ENCODE results near the gene PPTC7. TPM values are rescaled to one million over a fixed set of nuclear protein-coding genes. Genes with fewer than 3 reads are reported as not detected.

PPTC7 gene
- 11.2 and 12.7 TPM in 2 replicates for total RNA-seq

GRCh38 chr12:110583137-110584059 lies at the start of gene PPTC7:
Gene PPTC7 (minus strand): TSS chr12:110583318. CDS start chr12:110583031, 287 bp downstream.

DNA sequence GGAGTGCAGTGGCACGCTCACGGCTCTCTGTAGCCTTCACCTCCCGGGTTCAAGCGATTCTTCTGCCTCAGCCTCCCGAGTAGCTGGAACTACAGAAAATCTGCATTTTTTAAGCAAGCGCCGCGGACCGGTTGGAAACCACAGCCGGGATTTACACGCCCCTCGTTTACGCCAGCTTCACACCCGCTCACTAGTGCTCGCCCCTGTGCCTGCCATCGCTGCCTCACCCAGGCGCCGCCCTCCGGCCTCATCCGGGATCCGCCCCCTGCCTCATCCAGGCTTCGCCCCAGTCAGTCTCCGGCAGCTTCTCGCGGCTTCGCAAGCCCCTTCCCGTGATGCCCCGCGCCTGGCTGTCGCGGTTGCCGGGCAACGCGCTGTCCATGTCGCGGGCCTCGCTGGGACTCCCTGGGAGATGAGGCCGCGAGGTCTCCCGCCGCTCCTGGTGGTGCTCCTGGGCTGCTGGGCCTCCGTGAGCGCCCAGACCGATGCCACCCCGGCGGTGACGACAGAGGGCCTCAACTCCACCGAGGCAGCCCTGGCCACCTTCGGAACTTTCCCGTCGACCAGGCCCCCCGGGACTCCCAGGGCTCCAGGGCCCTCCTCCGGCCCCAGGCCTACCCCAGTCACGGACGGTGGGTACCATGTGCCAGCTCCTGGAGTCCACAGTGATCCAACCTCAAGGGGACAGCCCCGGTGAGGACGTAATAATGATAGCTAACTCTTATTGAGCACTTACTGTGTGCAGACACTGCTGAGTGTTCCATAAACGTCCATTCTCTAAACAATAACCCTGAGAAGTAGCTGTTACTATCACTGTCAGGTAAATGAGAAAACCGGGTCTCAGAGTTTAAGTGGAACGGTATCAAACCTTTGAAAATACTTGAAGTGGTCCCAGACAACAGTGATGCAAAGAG lies 30.9 kb upstream of the PPTC7 start, which contains the start of gene TCTN1:
Gene TCTN1, plus strand, starts transcription at position 359 of the 914 bp plus-strand sequence. Its CDS starts 54 bp downstream, at position 413.

DNA sequence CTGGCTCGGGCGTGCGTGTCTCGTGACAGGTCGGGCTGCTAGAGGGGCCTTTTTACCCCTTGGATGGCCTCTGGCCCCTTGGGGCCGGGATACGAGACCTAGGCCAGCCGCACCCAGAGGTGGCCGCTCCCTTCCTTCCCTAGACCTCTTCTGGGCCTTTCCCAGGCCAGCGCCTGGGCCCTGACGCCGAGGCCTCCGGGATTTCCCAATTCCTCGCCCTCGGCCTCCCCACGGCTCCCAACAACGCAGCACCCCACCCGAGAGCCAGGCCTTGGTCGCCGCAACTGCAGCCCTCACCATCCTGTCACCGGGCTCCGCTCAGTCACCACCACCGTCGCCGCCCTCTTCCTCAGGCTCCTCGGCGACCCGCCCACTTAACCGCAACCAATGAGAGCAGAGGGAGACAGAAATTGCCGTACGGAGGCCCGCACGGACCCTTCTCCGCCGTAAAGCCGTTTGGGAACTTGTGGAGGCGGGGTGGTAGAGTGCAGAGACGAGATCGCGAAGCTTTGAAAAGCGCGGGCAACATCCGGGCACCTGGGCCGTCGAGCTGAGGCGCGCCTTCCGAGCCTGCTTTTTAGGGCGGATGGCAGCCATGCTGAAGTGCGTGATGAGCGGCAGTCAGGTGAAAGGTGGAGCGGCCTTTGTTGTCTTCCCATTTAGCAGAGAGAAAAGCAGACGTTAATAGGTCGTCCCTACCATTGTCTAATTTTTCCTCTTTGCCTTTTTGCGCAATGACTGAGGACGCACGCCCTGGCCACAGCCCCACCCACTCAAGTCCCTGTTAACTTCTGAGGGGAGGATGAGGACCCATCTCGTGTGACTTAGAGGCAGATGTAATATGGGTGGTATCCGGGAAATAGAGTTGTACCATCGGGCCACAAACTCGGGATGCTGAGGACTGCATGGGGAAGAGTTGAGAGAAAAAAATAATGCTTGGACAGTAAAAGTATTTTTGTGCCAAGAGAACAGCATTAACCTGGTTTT lies 81.1 kb downstream of the PPTC7 start, which contains the start of the genes RAD9B and VPS29:
Gene RAD9B, plus strand, starts transcription at position 580 of the 987 bp plus-strand sequence. Its CDS starts 7 bp downstream, at position 587.
Gene VPS29, minus strand, starts transcription at position 360 of the 987 bp plus-strand sequence. Its CDS starts 60 bp downstream, at position 300.

Small RNA genes lying within 50 kb of the gene (small RNA-seq; reads per million reads assigned to genes)
- gene RF00278 (not detected), gene RN7SL387P (not detected)

Other genes with a start within 250 kb of the PPTC7 start
- 31.1 and 37.2 TPM in 2 replicates for gene ANAPC7, start 179.6 kb downstream of the PPTC7 start, total RNA-seq
- gene ARPC3, start 133.0 kb downstream of the PPTC7 start, total RNA-seq = 134 and 170 TPM in 2 replicates
- 5.7 and 6.7 TPM in 2 replicates for gene GPN3, start 115.1 kb downstream of the PPTC7 start, total RNA-seq
- gene FAM216A, start 114.5 kb downstream of the PPTC7 start, total RNA-seq = 5.7 and 6.5 TPM in 2 replicates
- gene VPS29, start 81.2 kb downstream of the PPTC7 start, total RNA-seq = 46.2 and 56.2 TPM in 2 replicates
- gene RAD9B, start 81.0 kb downstream of the PPTC7 start, total RNA-seq = 0.65 and 0.97 TPM in 2 replicates
- 32.1 and 44.3 TPM in 2 replicates for gene TCTN1, start 30.8 kb upstream of the PPTC7 start, total RNA-seq
- gene HVCN1, start 105.8 kb upstream of the PPTC7 start, total RNA-seq = 1.8 and 2.6 TPM in 2 replicates
- 85.4 and 91.8 TPM in 2 replicates for gene PPP1CC, start 159.6 kb upstream of the PPTC7 start, total RNA-seq

Measured in hair follicle dermal papilla cell (primary cell).